LNCAP (cell line): ENCODE data around the gene PRR16.

ENCODE experiments used
- CTCF ChIP-seq: fragments of 450-650 bp; IDR thresholded peaks from 2 replicates; pipeline ENCODE4 v1.5.1; 2017; ENCODE audit warnings: mild to moderate bottlenecking

The PRR16 gene

DNA sequence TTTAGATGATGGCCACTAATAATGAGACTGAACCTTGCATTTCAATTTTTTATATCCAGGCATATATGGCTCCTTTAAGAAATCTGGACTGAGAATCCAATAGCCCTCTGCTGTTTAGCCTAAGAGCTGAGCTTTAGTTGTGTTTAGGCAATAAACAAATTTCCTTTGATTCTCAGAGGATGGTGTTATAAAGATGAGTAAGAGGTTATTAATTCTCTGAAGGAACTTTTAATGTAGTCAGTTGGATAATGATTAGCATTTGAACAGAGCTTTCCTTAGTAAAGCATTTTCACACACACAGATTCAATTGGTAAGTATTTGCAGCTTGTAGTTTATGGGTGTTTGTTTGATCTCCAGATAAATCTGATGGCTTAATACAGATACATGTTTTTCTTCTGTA lies 149.6 kb downstream of the PRR16 start:
- TF ChIP-seq CTCF, result no peak

- no peak for TF ChIP-seq CTCF
These were observed 150.6 kb downstream of the PRR16 start for GRCh38 chr5:120614531-120615180.

GRCh38 chr5:120615967-120616645 lies 152.0 kb downstream of the PRR16 start:
- no peak for TF ChIP-seq CTCF

- TF ChIP-seq CTCF, result no peak
These were observed 157.2 kb downstream of the PRR16 start for GRCh38 chr5:120621339-120621738.

DNA sequence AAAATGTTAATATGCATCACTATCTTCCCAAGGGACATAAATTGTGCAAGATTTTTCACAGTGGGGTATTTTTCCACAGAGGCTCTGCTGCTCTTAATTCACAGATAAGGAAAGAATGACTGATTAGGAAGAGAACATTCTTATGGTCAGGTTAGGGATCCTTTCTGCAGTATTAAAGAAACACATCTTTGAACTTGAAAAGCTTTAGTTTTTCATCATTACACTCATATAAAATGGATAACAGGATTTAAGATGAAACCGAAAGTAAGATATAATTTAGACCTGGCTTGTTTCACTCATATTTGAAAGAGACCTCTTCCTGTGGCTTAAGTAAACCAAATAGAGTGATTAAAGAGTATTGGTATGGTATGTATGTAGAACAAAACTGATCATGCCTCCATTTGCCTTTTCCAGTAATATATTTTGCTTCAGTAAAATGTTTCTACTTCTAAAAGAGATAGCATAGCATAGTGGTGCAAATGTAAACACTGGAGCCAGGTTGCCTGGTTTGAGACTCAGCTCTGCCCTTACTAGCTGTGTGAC lies 160.0 kb downstream of the PRR16 start:
- TF ChIP-seq CTCF, result no peak

DNA sequence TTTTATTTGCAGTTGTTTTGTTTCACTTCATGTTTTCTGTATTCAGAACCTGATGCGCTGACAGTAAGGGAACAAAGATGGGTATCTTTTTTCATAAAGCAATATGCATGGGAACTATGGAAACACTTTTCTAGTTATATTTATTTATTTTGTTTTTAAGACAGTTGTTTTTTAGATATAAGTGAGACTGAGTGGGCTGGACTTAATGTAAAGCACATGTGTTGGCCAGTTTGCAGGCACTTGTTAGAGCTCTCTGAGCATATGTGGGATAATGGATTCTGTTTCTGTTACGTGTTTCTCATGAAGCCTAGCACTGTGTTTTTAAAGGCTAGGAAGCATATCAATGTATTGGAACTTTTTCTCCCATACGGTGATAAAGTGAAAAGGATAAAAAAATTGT lies 164.1 kb downstream of the PRR16 start:
- TF ChIP-seq CTCF, result no peak

DNA sequence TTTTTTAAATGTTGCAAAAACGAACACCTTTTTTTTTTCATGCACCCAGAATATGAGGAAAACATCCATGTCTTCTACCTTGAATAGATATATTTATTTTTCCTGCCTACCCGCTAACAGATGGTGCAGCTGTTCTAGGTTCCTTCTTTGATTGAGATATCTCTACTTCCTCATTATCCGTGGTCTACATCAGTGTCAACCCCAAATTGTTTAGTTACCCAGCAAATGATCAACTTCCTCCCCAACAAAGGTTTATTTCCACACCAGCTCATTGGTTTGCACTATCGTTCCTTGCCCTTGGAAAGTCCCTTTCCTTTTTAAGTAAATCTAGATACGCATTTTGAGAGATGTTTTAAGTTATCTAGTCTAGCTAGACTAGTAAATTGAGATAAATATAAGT lies 166.4 kb downstream of the PRR16 start:
- TF ChIP-seq CTCF, result no peak
